ENCODE data around the gene GLS. TPM values are rescaled to one million over a fixed set of nuclear protein-coding genes. Genes with fewer than 3 reads are reported as not detected.

GLS gene
- total and polyA plus RNA-seq, 2 donors (not counting 1 experiment from before 2014, with no cell fraction given): 32.5 to 195 TPM

DNA sequence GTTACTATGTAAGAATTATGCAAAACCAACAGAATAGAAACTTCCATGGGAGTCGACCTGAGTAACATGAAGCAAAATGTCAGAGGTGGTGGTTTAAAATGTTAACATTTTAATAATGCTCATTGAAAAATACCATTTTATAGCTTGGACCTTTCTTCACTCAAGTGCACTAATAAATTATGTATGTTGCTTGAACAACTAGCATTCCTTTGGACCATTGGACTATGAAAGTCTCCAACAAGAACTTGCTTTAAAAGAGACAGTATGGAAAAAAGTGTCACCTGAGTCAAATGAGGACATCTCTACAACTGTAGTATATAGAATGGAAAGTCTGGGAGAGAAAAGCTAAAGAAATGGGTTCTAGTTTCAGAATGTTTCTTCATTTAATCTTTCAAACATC, 51.9 kb downstream of the GLS start:
- Histone ChIP-seq H3K9ac (ENCODE audit: low read length) (no peak overlapping the region), H3K4me2 (replicated peaks; ENCODE audit: low read depth, low read length, poor library complexity, severe bottlenecking) (no peak overlapping the region), H3K27ac (ENCODE audit: low read length in 2 of 2) (no peak overlapping the region), H4K20me1 (ENCODE audit: control insufficient read depth, insufficient read depth, low read length, poor library complexity, severe bottlenecking) (no peaks in the 10 kb centered on the region), H3K4me3 (ENCODE audit: control extremely low read depth in 1 of 5, extremely low read depth in 1 of 5, insufficient read depth in 1 of 5, low read depth in 2 of 5, low read length in 4 of 5) (no peak overlapping the region), H3K79me2 (ENCODE audit: control insufficient read depth, insufficient read depth, low read length) (no peaks in the 10 kb centered on the region), H3K4me1 (ENCODE audit: control insufficient read depth in 2 of 2, insufficient read depth in 2 of 2, low read length in 2 of 2) (no peaks in the 10 kb centered on the region), H3K9me3 (ENCODE audit: control extremely low read depth in 1 of 3, control insufficient read depth in 2 of 3, insufficient read depth in 1 of 3, low read length in 2 of 3) (no peaks in the 10 kb centered on the region), H3K36me3 (replicated peaks in 1 of 2; ENCODE audit: control extremely low read depth in 1 of 2, control insufficient read depth in 1 of 2, extremely low read depth in 1 of 2, insufficient read depth in 2 of 2, low read length in 1 of 2) (peaks cover 6 to 33% of the 10 kb centered on the region in 2 experiments), H3K27me3 (replicated peaks in 1 of 4; ENCODE audit: control extremely low read depth in 1 of 4, control insufficient read depth in 3 of 4, insufficient read depth in 4 of 4, low read length in 3 of 4) (no peaks in the 10 kb centered on the region), H2AFZ (ENCODE audit: insufficient read depth, low read depth, low read length, poor library complexity, severe bottlenecking) (no peak overlapping the region)
- DNase-seq: no peak
- H3K27me3 Mint-ChIP-seq: no peaks in the 10 kb centered on the region
- CTCF ChIA-PET: interaction anchor here (1.4 kb wide), 1 partner anchor 82 kb away, joined by 5 read pairs; no protein-coding TSS in a partner anchor
- no peak overlapping the region for H3K4me3 Mint-ChIP-seq
- TF ChIP-seq EZH2 (IDR thresholded peaks at IDR 0.05; ENCODE audit: borderline replicate concordance, insufficient read depth, low read depth, low read length, poor library complexity, severe bottlenecking) (no peak), CTCF (IDR thresholded peaks at IDR 0.05) (no peak)
- peaks cover 3% of the 10 kb centered on the region for H3K4me1 Mint-ChIP-seq
- no peak for ATAC-seq (ENCODE audit: low read depth)
- H3K27ac Mint-ChIP-seq: no peak overlapping the region
- intact Hi-C loops (cut with micrococcal nuclease): loop anchor here (5.0 kb wide), 1 partner anchor 50 kb away; the partner anchor contains the start of gene GLS
- no peaks in the 10 kb centered on the region for H3K9me3 Mint-ChIP-seq (ENCODE audit: insufficient read depth)
- no CpG with 5 or more reads among the region's 1 CpG for WGBS (ENCODE audit: insufficient coverage)
- POLR2A ChIA-PET: interaction anchor here (0.7 kb wide), 2 partner anchors 46 to 489 kb away, joined by 3 read pairs; no protein-coding TSS in a partner anchor

DNA sequence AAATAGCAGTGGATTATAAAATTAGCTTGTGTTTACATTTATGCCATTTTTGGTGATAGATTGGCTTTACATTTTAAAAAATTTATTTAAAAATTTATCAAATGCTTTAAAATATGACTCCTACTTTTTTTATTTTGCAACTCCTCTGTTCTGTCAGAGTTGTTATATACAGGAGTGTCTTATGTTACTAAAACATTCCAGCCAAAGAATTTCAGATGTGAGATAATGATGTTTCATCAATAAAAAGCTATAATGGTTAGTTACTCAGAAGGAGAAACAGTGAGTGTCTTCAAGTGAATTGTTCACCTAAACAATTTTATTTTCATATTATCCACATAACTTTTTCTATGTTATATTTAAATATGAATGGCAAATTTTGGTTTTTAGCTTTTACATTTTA, 52.7 kb downstream of the GLS start:
- no peak overlapping the region for H3K27ac Mint-ChIP-seq
- H3K9me3 Mint-ChIP-seq (ENCODE audit: insufficient read depth): no peaks in the 10 kb centered on the region
- no peaks in the 10 kb centered on the region for H3K9me3 ChIP-seq (ENCODE audit: control extremely low read depth in 1 of 3, control insufficient read depth in 2 of 3, insufficient read depth in 1 of 3, low read length in 2 of 3)
- peaks cover 5 to 33% of the 10 kb centered on the region in 2 experiments for H3K36me3 ChIP-seq (replicated peaks in 1 of 2; ENCODE audit: control extremely low read depth in 1 of 2, control insufficient read depth in 1 of 2, extremely low read depth in 1 of 2, insufficient read depth in 2 of 2, low read length in 1 of 2)
- H3K4me3 ChIP-seq (ENCODE audit: control extremely low read depth in 1 of 5, extremely low read depth in 1 of 5, insufficient read depth in 1 of 5, low read depth in 2 of 5, low read length in 4 of 5): no peak overlapping the region
- DNase-seq (no peak), ATAC-seq (ENCODE audit: low read depth) (no peak)
- no peaks in the 10 kb centered on the region for H3K79me2 ChIP-seq (ENCODE audit: control insufficient read depth, insufficient read depth, low read length)
- POLR2A ChIA-PET: interaction anchor here (0.7 kb wide), 1 partner anchor 47 kb away, joined by 3 read pairs; no protein-coding TSS in a partner anchor
- no peak overlapping the region for H3K9ac ChIP-seq (ENCODE audit: low read length)
- H3K4me3 Mint-ChIP-seq: no peak overlapping the region
- TF ChIP-seq CTCF (IDR thresholded peaks at IDR 0.05) (no peak), EZH2 (IDR thresholded peaks at IDR 0.05; ENCODE audit: borderline replicate concordance, insufficient read depth, low read depth, low read length, poor library complexity, severe bottlenecking) (no peak)
- H3K27me3 ChIP-seq (replicated peaks in 1 of 4; ENCODE audit: control extremely low read depth in 1 of 4, control insufficient read depth in 3 of 4, insufficient read depth in 4 of 4, low read length in 3 of 4): no peaks in the 10 kb centered on the region
- H3K4me1 Mint-ChIP-seq: peaks cover 3% of the 10 kb centered on the region
- H3K27me3 Mint-ChIP-seq: no peaks in the 10 kb centered on the region
- H3K27ac ChIP-seq (ENCODE audit: low read length in 2 of 2): no peak overlapping the region
- intact Hi-C loops (cut with micrococcal nuclease): loop anchor here (5.0 kb wide), 1 partner anchor 51 kb away; the partner anchor contains the start of gene GLS
- no peak overlapping the region for H2AFZ ChIP-seq (ENCODE audit: insufficient read depth, low read depth, low read length, poor library complexity, severe bottlenecking)
- no peak overlapping the region for H3K4me2 ChIP-seq (replicated peaks; ENCODE audit: low read depth, low read length, poor library complexity, severe bottlenecking)
- no peaks in the 10 kb centered on the region for H3K4me1 ChIP-seq (ENCODE audit: control insufficient read depth in 2 of 2, insufficient read depth in 2 of 2, low read length in 2 of 2)
- CTCF ChIA-PET: interaction anchor here (1.4 kb wide), 1 partner anchor 83 kb away, joined by 5 read pairs; no protein-coding TSS in a partner anchor
- no peaks in the 10 kb centered on the region for H4K20me1 ChIP-seq (ENCODE audit: control insufficient read depth, insufficient read depth, low read length, poor library complexity, severe bottlenecking)
